ENCODE data around the gene CHST11.

DNA sequence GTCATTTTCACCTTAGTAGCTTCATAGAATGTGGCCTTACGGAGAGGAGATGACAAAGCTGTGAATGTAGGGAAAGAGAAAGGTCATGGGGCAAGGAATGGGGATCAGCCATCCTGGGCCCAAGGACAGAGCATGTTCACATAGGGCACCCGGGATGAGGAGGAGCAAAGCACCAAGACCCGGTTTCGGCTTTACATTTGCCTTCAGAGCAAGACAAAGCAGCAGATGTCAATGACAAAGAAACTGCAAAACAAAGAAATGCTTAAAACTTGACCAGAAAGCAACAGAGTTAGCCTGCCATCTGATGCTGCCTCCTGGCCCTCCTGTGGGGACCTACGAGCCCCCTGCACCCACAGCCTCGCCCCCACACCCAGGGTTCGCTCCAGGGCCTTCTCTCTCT is 252.1 kb downstream of the CHST11 start:
- TF ChIP-seq CTCF (IDR thresholded peaks at IDR 0.05) = no peak
- no peak for TF ChIP-seq EP300 (IDR thresholded peaks at IDR 0.05)
